Hepatocyte (in vitro differentiated cells): ENCODE data around the gene WIF1.

Source experiments
- EZH2 ChIP-seq: fragments of 200-600 bp; sonication (generic); IDR thresholded peaks from 2 replicates; pipeline ENCODE4 v1.6.1; 2016; ENCODE audit warnings: antibody characterized with exemption, mild to moderate bottlenecking, borderline replicate concordance
- EZH2phosphoT487 ChIP-seq: fragments of 200-600 bp; sonication (generic); IDR thresholded peaks from one replicate; pipeline ENCODE4 v1.6.1; 2018; ENCODE audit warnings: antibody characterized with exemption, mild to moderate bottlenecking, low read depth, moderate library complexity; ENCODE audit not compliant: unreplicated experiment, severe bottlenecking
- TF ChIP-seq, protein P1 (sequence below): fragments of 200-600 bp; sonication (generic); IDR thresholded peaks from 2 replicates; pipeline ENCODE4 v1.5.1; 2016; ENCODE audit warnings: antibody characterized with exemption, mild to moderate bottlenecking; ENCODE audit not compliant: poor library complexity

DNA sequence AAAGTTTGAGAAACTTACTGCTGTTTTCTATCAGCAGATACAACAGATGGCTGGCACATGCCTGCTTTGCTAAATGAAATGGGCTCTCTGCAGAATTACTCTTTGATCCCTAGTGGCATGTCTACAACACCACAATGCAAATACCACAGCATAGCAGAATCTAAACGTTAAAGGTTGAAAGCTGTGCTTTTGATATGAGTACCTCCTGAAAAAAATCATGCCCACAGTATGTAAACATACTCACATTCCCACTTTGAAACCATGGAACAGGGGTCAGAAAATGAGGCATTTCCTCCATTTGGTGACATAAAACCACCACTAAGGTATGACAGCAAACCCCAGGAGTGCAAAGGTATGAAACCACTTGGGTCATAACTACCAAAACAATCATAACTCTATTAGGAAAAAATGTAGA, 7.5 kb downstream of the WIF1 start:
- TF ChIP-seq, protein P1, sequence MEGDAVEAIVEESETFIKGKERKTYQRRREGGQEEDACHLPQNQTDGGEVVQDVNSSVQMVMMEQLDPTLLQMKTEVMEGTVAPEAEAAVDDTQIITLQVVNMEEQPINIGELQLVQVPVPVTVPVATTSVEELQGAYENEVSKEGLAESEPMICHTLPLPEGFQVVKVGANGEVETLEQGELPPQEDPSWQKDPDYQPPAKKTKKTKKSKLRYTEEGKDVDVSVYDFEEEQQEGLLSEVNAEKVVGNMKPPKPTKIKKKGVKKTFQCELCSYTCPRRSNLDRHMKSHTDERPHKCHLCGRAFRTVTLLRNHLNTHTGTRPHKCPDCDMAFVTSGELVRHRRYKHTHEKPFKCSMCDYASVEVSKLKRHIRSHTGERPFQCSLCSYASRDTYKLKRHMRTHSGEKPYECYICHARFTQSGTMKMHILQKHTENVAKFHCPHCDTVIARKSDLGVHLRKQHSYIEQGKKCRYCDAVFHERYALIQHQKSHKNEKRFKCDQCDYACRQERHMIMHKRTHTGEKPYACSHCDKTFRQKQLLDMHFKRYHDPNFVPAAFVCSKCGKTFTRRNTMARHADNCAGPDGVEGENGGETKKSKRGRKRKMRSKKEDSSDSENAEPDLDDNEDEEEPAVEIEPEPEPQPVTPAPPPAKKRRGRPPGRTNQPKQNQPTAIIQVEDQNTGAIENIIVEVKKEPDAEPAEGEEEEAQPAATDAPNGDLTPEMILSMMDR: no peak
- TF ChIP-seq EZH2 (no peak), EZH2phosphoT487 (no peak)
